GM12872 (cell line): ENCODE measurements around the gene MAG.

Source experiments
- CTCF ChIP-seq: IDR thresholded peaks from 3 replicates; pipeline ENCODE4 v1.5.1; 2011; ENCODE audit warnings: low read depth, mild to moderate bottlenecking, low read length, moderate library complexity; ENCODE audit not compliant: insufficient read depth

The MAG gene

GRCh38 chr19:35318679-35319448 lies 26.9 kb downstream of the MAG start:
- TF ChIP-seq CTCF: no peak

- TF ChIP-seq CTCF: no peak
Observed at GRCh38 chr19:35320065-35320713, 28.2 kb downstream of the MAG start.

GRCh38 chr19:35321291-35321690 lies 29.3 kb downstream of the MAG start:
- TF ChIP-seq CTCF: no peak

- TF ChIP-seq CTCF: no peak
Observed at GRCh38 chr19:35322014-35322413, 30.1 kb downstream of the MAG start.

GRCh38 chr19:35327642-35328041 lies 35.7 kb downstream of the MAG start:
- TF ChIP-seq CTCF: peak; percentile 55; the same call in 2 of the 3 replicates

GRCh38 chr19:35328851-35329285 lies 36.9 kb downstream of the MAG start, which contains the start of gene CD22:
CD22 (plus strand) TSS chr19:35329187; CDS start chr19:35332041, 2,854 bp downstream.
- TF ChIP-seq CTCF: no peak

- no peak for TF ChIP-seq CTCF
Observed at GRCh38 chr19:35329323-35329722, 37.4 kb downstream of the MAG start.
